ENCODE data around the gene ARID1B.

DNA sequence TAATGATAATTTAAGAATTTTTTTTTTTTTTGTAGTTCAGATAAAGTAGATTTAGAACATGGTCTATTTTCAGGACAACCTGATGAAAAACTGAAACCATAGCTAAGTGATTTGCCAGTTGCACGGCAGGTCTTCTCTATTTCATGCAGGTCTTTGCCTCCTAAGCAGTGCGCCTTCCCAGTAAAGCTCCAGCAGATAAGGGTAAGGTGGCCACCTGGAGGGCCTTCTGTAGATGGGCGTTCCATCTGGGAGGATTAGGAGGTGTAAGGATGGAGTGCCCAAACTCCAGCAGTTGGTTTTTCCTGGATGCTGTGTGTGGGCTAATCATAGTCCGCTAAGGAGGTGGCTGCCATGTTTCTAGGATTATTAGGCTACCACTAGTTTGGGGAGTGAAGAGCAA lies 107.1 kb downstream of the ARID1B start:
- no peak; the same call in 1 of the 2 replicates for TF ChIP-seq CTCF (conservative IDR thresholded peaks at IDR 0.05; ENCODE audit: low read length)
- TF ChIP-seq EZH2phosphoT487 (IDR thresholded peaks at IDR 0.05; ENCODE audit: borderline replicate concordance, low read depth, low read length) = no peak

Measured in OCI-LY7 (cell line).